Testis (tissue), 2 donors: Measurements from ENCODE around the gene ARHGAP25.

Source experiments
- POLR2A ChIP-seq: fragments of 450-650 bp; IDR thresholded peaks from one replicate; pipeline ENCODE4 v1.6.1; 2017; ENCODE audit warnings: antibody characterized with exemption, mild to moderate bottlenecking, moderate library complexity
- TF ChIP-seq, protein P1 (sequence below), 3 experiments: fragments of 450-650 bp in 2 of 3; fragments of 200-600 bp in 1 of 3; sonication (generic) in 1 of 3; IDR thresholded peaks; one replicate each; pipeline ENCODE4 v1.5.1; 2016 to 2019; ENCODE audit warnings: antibody characterized with exemption in 3 of 3, mild to moderate bottlenecking in 2 of 3, moderate library complexity in 1 of 3

DNA sequence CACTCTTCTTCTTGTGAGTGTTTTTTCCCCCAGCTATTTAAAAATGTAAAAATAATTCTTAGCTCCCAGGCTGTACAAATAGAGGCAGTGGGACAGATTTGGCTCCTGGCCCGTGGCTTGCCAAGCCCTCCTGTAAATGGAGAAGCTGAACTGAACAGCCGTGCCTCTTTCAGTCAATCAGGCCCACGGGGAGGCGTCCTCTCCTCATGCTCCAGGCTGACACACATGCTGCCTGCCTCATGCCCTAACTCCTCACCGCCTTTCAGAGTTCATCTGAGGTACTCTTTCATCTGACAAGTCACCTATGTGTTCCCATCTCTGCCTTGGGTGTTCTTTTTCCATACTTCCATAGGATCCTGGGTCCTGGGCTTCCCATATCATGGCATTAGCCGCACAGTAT lies 77.6 kb downstream of the ARHGAP25 start:
- no peak for TF ChIP-seq POLR2A
- TF ChIP-seq, protein P1, sequence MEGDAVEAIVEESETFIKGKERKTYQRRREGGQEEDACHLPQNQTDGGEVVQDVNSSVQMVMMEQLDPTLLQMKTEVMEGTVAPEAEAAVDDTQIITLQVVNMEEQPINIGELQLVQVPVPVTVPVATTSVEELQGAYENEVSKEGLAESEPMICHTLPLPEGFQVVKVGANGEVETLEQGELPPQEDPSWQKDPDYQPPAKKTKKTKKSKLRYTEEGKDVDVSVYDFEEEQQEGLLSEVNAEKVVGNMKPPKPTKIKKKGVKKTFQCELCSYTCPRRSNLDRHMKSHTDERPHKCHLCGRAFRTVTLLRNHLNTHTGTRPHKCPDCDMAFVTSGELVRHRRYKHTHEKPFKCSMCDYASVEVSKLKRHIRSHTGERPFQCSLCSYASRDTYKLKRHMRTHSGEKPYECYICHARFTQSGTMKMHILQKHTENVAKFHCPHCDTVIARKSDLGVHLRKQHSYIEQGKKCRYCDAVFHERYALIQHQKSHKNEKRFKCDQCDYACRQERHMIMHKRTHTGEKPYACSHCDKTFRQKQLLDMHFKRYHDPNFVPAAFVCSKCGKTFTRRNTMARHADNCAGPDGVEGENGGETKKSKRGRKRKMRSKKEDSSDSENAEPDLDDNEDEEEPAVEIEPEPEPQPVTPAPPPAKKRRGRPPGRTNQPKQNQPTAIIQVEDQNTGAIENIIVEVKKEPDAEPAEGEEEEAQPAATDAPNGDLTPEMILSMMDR (IDR thresholded peaks at IDR 0.05) = no peak
